ENCODE measurements around the gene PPP6R2. TPM values are rescaled to one million over a fixed set of nuclear protein-coding genes. Genes with fewer than 3 reads are reported as not detected.

Gene PPP6R2
- total RNA-seq, 1 donor from 2014 or later: 49.3 TPM

DNA sequence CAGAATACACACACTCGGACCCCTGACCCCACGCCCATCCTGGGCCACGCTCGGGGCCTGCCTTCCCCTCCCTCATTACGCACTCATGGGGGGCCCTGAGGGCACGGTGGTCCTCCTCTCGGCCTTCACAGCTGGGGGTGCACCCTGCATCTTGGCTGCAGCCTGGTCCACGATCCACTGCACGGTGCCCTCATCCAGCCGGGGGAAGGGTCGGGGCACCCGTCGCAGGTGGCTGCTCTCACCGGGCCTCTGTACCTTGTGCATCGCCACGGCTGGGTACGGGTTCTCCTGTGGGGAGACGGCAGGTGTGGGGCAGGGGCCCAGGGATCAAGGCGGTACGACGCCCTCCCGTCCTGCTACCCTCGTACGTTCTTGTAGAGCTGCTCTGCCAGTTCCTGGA is 121.3 kb downstream of the PPP6R2 start:
- H3K4me3 ChIP-seq (ENCODE audit: low read depth, low read length): no peak overlapping the region
- DNase-seq (ENCODE audit: low read depth): no peak
- TF ChIP-seq, protein P1, sequence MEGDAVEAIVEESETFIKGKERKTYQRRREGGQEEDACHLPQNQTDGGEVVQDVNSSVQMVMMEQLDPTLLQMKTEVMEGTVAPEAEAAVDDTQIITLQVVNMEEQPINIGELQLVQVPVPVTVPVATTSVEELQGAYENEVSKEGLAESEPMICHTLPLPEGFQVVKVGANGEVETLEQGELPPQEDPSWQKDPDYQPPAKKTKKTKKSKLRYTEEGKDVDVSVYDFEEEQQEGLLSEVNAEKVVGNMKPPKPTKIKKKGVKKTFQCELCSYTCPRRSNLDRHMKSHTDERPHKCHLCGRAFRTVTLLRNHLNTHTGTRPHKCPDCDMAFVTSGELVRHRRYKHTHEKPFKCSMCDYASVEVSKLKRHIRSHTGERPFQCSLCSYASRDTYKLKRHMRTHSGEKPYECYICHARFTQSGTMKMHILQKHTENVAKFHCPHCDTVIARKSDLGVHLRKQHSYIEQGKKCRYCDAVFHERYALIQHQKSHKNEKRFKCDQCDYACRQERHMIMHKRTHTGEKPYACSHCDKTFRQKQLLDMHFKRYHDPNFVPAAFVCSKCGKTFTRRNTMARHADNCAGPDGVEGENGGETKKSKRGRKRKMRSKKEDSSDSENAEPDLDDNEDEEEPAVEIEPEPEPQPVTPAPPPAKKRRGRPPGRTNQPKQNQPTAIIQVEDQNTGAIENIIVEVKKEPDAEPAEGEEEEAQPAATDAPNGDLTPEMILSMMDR (conservative IDR thresholded peaks at IDR 0.05; ENCODE audit: low read depth, low read length): no peak

DNA sequence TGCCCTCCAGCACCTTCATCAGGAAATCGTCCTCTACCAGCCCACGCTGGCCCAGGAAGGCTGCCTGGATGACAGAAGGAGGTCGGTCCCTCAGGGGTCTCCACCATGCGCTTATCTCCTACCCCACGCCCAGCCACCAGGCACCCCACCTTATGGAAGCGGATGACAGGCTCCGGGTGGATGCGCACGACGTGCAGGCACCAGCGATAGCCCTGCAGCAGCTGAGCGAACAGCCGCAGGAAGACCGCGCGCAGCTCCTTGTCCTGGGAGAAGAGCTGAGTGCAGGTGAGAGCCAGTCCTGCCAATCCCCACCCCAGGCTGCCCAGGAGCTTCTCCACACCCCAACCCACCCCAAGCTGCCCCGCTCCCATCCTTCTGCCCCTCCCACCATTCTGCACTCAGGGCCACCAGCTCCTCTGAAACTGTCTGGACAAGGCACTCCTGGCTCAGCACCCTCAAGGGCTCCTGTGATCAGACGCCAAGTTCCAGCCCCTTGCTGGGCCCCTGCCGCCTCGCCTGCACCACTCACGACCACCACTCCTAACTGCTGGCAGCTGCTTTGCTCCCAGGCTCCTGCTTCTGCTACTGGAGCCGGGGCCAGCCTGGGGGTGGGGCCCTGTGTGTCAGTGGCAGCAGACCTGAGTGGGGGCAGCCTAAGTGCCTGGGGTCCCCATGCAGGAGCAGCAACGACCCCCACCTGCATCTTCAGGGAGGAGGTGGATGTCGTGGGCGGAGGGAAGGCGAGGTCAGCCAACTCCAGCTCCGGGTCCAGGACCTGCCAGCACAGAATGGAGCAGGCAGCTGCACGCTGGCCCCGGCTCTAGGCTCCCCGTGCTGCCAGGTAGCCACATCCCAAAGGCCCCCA is 122.2 kb downstream of the PPP6R2 start:
- no peak overlapping the region for H3K4me3 ChIP-seq (ENCODE audit: low read depth, low read length)
- TF ChIP-seq, protein P1 (conservative IDR thresholded peaks at IDR 0.05; ENCODE audit: low read depth, low read length): no peak
- no peak for DNase-seq (ENCODE audit: low read depth)

DNA sequence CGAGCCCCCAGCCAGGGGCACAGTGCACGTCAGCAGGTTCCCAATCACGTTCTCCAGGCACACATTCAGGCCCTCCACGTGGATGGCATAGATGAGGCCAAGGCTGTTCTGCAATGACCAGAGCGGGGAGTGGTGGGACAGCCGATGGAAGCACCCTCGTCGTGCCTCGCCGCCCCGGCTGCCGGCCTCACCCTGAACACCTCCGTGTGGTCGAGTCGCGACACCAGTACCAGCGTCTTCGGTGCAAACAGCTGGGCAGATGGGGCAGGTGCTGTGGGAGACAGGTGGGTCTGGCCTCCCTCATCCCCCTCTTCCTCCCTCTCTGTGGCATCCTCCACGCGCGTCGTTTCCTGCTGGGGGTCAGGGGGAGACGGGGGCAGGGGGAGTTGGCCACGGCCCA is 124.2 kb downstream of the PPP6R2 start:
- TF ChIP-seq, protein P1 (conservative IDR thresholded peaks at IDR 0.05; ENCODE audit: low read depth, low read length): no peak
- H3K4me3 ChIP-seq (ENCODE audit: low read depth, low read length): no peak overlapping the region
- no peak for DNase-seq (ENCODE audit: low read depth)

DNA sequence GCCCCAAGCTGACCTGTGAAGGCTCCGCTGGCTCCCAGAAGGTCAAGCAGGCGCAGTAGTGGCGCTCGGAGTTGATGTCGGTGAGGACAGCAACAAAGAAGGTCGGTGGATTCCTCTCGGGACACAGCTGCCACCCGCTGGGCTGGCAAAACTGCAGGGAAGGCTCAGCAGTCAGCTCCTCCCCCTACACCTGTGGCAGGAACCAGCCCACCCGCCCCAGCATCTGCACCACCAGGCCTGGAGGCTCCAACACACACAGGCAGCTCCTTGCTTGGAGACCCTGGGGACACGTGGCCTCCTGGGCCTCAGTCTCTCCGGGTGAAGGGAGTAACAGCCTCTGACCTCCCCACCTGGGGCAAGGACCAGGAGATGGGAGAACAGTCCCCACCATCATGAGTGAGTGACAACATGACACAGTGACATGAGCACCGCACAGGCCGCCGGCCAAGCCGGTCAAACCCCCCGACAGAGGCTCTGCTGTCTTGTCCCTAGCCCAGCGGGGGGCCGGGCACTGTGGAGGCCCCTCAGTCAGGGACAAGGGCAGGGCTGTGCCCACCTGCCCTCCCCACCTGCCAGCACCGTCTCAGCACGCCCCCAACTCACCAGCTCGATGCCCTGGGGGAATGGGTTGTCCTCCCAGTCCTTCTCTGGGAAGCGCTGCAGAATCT is 124.8 kb downstream of the PPP6R2 start:
- DNase-seq (ENCODE audit: low read depth): no peak
- H3K4me3 ChIP-seq (ENCODE audit: low read depth, low read length): no peak overlapping the region
- TF ChIP-seq, protein P1 (conservative IDR thresholded peaks at IDR 0.05; ENCODE audit: low read depth, low read length): no peak

DNA sequence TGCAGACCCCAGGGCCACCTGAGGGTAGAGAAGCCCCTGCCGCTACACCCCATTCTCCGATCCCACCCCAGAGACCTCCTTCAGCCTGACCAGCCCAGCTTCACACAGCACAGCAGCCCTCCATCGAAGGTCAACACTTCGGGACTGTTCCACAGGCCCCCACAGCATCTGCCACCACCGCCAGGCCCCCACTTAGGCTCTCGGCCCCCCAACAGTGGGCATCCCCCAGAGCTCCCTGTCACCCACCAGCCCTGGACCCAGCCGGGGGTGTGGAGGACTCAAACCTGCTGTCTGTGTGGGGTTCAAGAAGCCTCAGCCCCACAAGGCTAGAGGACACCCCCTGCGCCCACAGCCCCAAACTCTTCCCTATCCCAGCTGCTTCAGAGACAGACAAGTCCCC is 125.5 kb downstream of the PPP6R2 start:
- no peak for DNase-seq (ENCODE audit: low read depth)
- H3K4me3 ChIP-seq (ENCODE audit: low read depth, low read length): no peak overlapping the region
- TF ChIP-seq, protein P1 (conservative IDR thresholded peaks at IDR 0.05; ENCODE audit: low read depth, low read length): no peak

DNA sequence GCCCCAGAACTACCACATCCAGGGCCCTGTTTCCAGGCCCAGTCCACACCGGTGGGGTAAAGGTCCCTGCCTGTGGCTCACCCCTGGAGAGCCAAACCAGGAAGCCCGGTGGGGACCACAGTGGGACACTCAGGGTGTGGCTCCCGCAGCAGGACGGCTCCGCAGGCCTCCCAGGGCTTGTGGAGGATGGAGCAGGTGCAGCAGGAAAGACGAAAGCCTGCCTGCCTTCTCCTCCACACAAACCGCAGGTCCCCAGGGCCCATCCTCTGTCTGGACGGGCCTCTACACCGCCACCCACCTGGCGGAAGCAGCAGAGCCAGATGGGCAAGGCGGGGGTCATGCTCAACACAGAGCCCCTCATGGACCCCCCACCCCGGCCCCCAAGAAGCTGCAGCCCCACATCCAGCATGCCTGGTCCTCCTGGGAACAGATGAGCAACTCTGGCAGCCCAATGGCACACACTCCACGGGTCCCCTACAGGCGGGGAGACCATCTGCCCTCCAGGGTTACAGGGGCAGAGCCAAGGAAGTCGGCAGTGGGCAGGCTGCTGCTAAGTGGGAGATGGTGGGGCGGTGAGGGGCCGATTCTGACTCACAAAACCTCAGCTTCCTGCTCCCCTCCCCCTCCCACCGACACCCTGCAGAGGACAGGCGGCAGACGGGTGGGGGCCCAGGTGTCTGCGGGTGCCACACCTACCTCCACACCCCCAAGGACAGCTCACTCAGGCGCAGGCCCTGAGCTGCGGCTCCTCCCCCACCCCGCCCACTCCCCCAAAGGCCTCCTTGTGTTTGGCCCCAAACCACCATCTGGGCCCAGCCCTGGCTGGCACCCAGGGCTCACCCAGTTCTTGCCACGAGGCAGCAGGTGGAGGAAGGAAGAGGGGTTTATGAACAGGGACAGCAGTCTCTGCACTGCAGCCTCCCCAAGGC is 126.5 kb downstream of the PPP6R2 start:
- TF ChIP-seq, protein P1 (conservative IDR thresholded peaks at IDR 0.05; ENCODE audit: low read depth, low read length): no peak
- H3K4me3 ChIP-seq (ENCODE audit: low read depth, low read length): no peak overlapping the region
- DNase-seq (ENCODE audit: low read depth): no peak
